ENCODE measurements around the gene SOX6. TPM values are rescaled to one million over a fixed set of nuclear protein-coding genes. Genes with fewer than 3 reads are reported as not detected.
"Not testable (repeated sequence)": the region's sequence is repeated elsewhere in the genome, so short reads cannot be mapped to it uniquely, and the experiment has no call there.

SOX6 gene
- polyA plus RNA-seq, 1 donor, result 44.1 TPM

GRCh38 chr11:16029151-16029550 is 327.2 kb downstream of the SOX6 start:
- H3K27me3 ChIP-seq (ENCODE audit: control insufficient read depth, insufficient read depth, low read length); H3K4me3 ChIP-seq (ENCODE audit: low read length); H3K9me3 ChIP-seq (ENCODE audit: control insufficient read depth, low read depth, low read length); H3K4me1 ChIP-seq (ENCODE audit: control insufficient read depth, insufficient read depth, low read length); H3K27ac ChIP-seq (ENCODE audit: low read length); DNase-seq: not testable (repeated sequence)
- peaks cover 22% of the 10 kb centered on the region for H3K36me3 ChIP-seq (ENCODE audit: control insufficient read depth, insufficient read depth, low read length)
- WGBS (ENCODE audit: insufficient coverage, low lambda C conversion rate), result no CpG with 5 or more reads among the region's 10 CpGs

- no peaks in the 10 kb centered on the region for H3K27me3 ChIP-seq (ENCODE audit: control insufficient read depth, insufficient read depth, low read length)
- H3K9me3 ChIP-seq (ENCODE audit: control insufficient read depth, low read depth, low read length), result no peaks in the 10 kb centered on the region
- 80% methylated on average over 1 of the region's 6 CpGs for WGBS (ENCODE audit: insufficient coverage, low lambda C conversion rate)
- no peak overlapping the region for H3K4me3 ChIP-seq (ENCODE audit: low read length)
- H3K4me1 ChIP-seq (ENCODE audit: control insufficient read depth, insufficient read depth, low read length), result no peaks in the 10 kb centered on the region
- H3K27ac ChIP-seq (ENCODE audit: low read length), result no peak overlapping the region
- H3K36me3 ChIP-seq (ENCODE audit: control insufficient read depth, insufficient read depth, low read length), result peaks cover 22% of the 10 kb centered on the region
- DNase-seq, result no peak
Observed at GRCh38 chr11:16028419-16028818, 327.9 kb downstream of the SOX6 start.

- H3K9me3 ChIP-seq (ENCODE audit: control insufficient read depth, low read depth, low read length), result no peaks in the 10 kb centered on the region
- no peaks in the 10 kb centered on the region for H3K27me3 ChIP-seq (ENCODE audit: control insufficient read depth, insufficient read depth, low read length)
- DNase-seq, result no peak
- H3K4me3 ChIP-seq (ENCODE audit: low read length), result no peak overlapping the region
- 74% methylated on average over 4 of the region's 6 CpGs for WGBS (ENCODE audit: insufficient coverage, low lambda C conversion rate)
- no peak overlapping the region for H3K27ac ChIP-seq (ENCODE audit: low read length)
- H3K36me3 ChIP-seq (ENCODE audit: control insufficient read depth, insufficient read depth, low read length), result peaks cover 16% of the 10 kb centered on the region
- no peaks in the 10 kb centered on the region for H3K4me1 ChIP-seq (ENCODE audit: control insufficient read depth, insufficient read depth, low read length)
Observed at GRCh38 chr11:16027621-16028020, 328.7 kb downstream of the SOX6 start.

- no peak for DNase-seq
- H3K27me3 ChIP-seq (ENCODE audit: control insufficient read depth, insufficient read depth, low read length), result no peaks in the 10 kb centered on the region
- no peak overlapping the region for H3K27ac ChIP-seq (ENCODE audit: low read length)
- no peaks in the 10 kb centered on the region for H3K4me1 ChIP-seq (ENCODE audit: control insufficient read depth, insufficient read depth, low read length)
- no peak overlapping the region for H3K4me3 ChIP-seq (ENCODE audit: low read length)
- peaks cover 12% of the 10 kb centered on the region for H3K36me3 ChIP-seq (ENCODE audit: control insufficient read depth, insufficient read depth, low read length)
- no peaks in the 10 kb centered on the region for H3K9me3 ChIP-seq (ENCODE audit: control insufficient read depth, low read depth, low read length)
- 100% methylated on average over 1 of the region's 2 CpGs for WGBS (ENCODE audit: insufficient coverage, low lambda C conversion rate)
Observed at GRCh38 chr11:16026849-16027248, 329.5 kb downstream of the SOX6 start.

- Histone ChIP-seq H3K4me3 (ENCODE audit: low read length) (no peak overlapping the region), H3K27ac (ENCODE audit: low read length) (no peak overlapping the region), H3K36me3 (ENCODE audit: control insufficient read depth, insufficient read depth, low read length) (peaks cover 8% of the 10 kb centered on the region), H3K4me1 (ENCODE audit: control insufficient read depth, insufficient read depth, low read length) (no peaks in the 10 kb centered on the region), H3K27me3 (ENCODE audit: control insufficient read depth, insufficient read depth, low read length) (no peaks in the 10 kb centered on the region), H3K9me3 (ENCODE audit: control insufficient read depth, low read depth, low read length) (no peaks in the 10 kb centered on the region)
- no peak for DNase-seq
- 60% methylated on average over 2 of the region's 4 CpGs for WGBS (ENCODE audit: insufficient coverage, low lambda C conversion rate)
Observed at GRCh38 chr11:16018931-16019330, 337.4 kb downstream of the SOX6 start.

GRCh38 chr11:16016468-16016829 is 339.9 kb downstream of the SOX6 start:
- 100% methylated on average over 1 of the region's 2 CpGs for WGBS (ENCODE audit: insufficient coverage, low lambda C conversion rate)

GRCh38 chr11:16015741-16016467 is 340.4 kb downstream of the SOX6 start:
- peaks cover 13% of the 10 kb centered on the region for H3K36me3 ChIP-seq (ENCODE audit: control insufficient read depth, insufficient read depth, low read length)
- 100% methylated on average over 1 of the region's 5 CpGs for WGBS (ENCODE audit: insufficient coverage, low lambda C conversion rate)
- no peaks in the 10 kb centered on the region for H3K27me3 ChIP-seq (ENCODE audit: control insufficient read depth, insufficient read depth, low read length)
- no peak for DNase-seq
- no peaks in the 10 kb centered on the region for H3K4me1 ChIP-seq (ENCODE audit: control insufficient read depth, insufficient read depth, low read length)
- H3K27ac ChIP-seq (ENCODE audit: low read length), result no peak overlapping the region
- no peaks in the 10 kb centered on the region for H3K9me3 ChIP-seq (ENCODE audit: control insufficient read depth, low read depth, low read length)
- no peak overlapping the region for H3K4me3 ChIP-seq (ENCODE audit: low read length)

More at GRCh38 chr11:16016468-16016829, 339.9 kb downstream of the SOX6 start:
- H3K4me3 ChIP-seq (ENCODE audit: low read length), result no peak overlapping the region
- no peaks in the 10 kb centered on the region for H3K4me1 ChIP-seq (ENCODE audit: control insufficient read depth, insufficient read depth, low read length)
- H3K36me3 ChIP-seq (ENCODE audit: control insufficient read depth, insufficient read depth, low read length), result peaks cover 13% of the 10 kb centered on the region
- no peaks in the 10 kb centered on the region for H3K27me3 ChIP-seq (ENCODE audit: control insufficient read depth, insufficient read depth, low read length)
- H3K27ac ChIP-seq (ENCODE audit: low read length), result no peak overlapping the region
- DNase-seq, result no peak
- no peaks in the 10 kb centered on the region for H3K9me3 ChIP-seq (ENCODE audit: control insufficient read depth, low read depth, low read length)

- H3K36me3 ChIP-seq (ENCODE audit: control insufficient read depth, insufficient read depth, low read length), result peaks cover 16% of the 10 kb centered on the region
- H3K4me3 ChIP-seq (ENCODE audit: low read length), result no peak overlapping the region
- no peaks in the 10 kb centered on the region for H3K9me3 ChIP-seq (ENCODE audit: control insufficient read depth, low read depth, low read length)
- DNase-seq, result no peak
- no peaks in the 10 kb centered on the region for H3K27me3 ChIP-seq (ENCODE audit: control insufficient read depth, insufficient read depth, low read length)
- WGBS (ENCODE audit: insufficient coverage, low lambda C conversion rate), result no CpG with 5 or more reads among the region's 3 CpGs
- no peaks in the 10 kb centered on the region for H3K4me1 ChIP-seq (ENCODE audit: control insufficient read depth, insufficient read depth, low read length)
- H3K27ac ChIP-seq (ENCODE audit: low read length), result no peak overlapping the region
Observed at GRCh38 chr11:16013649-16014275, 342.6 kb downstream of the SOX6 start.

GRCh38 chr11:16013242-16013641 is 343.1 kb downstream of the SOX6 start:
- no peaks in the 10 kb centered on the region for H3K4me1 ChIP-seq (ENCODE audit: control insufficient read depth, insufficient read depth, low read length)
- no peak for DNase-seq
- H3K27me3 ChIP-seq (ENCODE audit: control insufficient read depth, insufficient read depth, low read length), result no peaks in the 10 kb centered on the region
- H3K27ac ChIP-seq (ENCODE audit: low read length), result no peak overlapping the region
- 78% methylated on average over 1 of the region's 3 CpGs for WGBS (ENCODE audit: insufficient coverage, low lambda C conversion rate)
- H3K4me3 ChIP-seq (ENCODE audit: low read length), result no peak overlapping the region
- peaks cover 16% of the 10 kb centered on the region for H3K36me3 ChIP-seq (ENCODE audit: control insufficient read depth, insufficient read depth, low read length)
- no peaks in the 10 kb centered on the region for H3K9me3 ChIP-seq (ENCODE audit: control insufficient read depth, low read depth, low read length)

GRCh38 chr11:16012125-16012751 is 344.1 kb downstream of the SOX6 start:
- no peak for DNase-seq
- WGBS (ENCODE audit: insufficient coverage, low lambda C conversion rate), result 71% methylated on average over 2 of the region's 6 CpGs
- H3K36me3 ChIP-seq (ENCODE audit: control insufficient read depth, insufficient read depth, low read length), result peaks cover 22% of the 10 kb centered on the region
- no peaks in the 10 kb centered on the region for H3K27me3 ChIP-seq (ENCODE audit: control insufficient read depth, insufficient read depth, low read length)
- H3K9me3 ChIP-seq (ENCODE audit: control insufficient read depth, low read depth, low read length), result no peaks in the 10 kb centered on the region
- H3K4me1 ChIP-seq (ENCODE audit: control insufficient read depth, insufficient read depth, low read length), result no peaks in the 10 kb centered on the region
- H3K27ac ChIP-seq (ENCODE audit: low read length), result no peak overlapping the region
- H3K4me3 ChIP-seq (ENCODE audit: low read length), result no peak overlapping the region
